ENCODE measurements around the gene SBF2. TPM values are rescaled to one million over a fixed set of nuclear protein-coding genes. Genes with fewer than 3 reads are reported as not detected.
"Not testable (repeated sequence)": the region's sequence is repeated elsewhere in the genome, so short reads cannot be mapped to it uniquely, and the experiment has no call there.

Gene SBF2
- total and polyA plus RNA-seq, 5 donors: 10.8 to 32.2 (median 22.3) TPM

DNA sequence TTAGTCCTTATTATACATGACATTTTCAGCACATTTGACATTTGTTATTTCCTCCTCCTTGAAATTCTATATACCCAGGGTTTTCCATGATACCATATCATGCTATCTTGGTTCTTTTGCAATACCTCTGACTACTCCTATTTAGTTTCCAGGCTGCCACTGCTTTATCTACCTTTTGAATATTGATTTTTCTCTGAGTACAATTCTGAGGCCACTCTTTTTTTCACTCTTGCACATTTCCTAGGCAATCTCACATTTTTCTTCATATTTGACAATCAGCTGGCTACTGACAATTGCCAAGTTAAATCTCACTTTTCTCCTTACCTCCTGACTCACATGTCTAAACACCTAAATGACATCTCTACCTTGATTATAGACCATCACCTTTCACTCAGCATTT is 11.9 kb downstream of the SBF2 start:
- Histone ChIP-seq H3K9me3 (ENCODE audit: control insufficient read depth, low read length) (no peaks in the 10 kb centered on the region), H3K4me3 (ENCODE audit: low read length) (no peak overlapping the region), H3K27me3 (ENCODE audit: control insufficient read depth, insufficient read depth) (no peaks in the 10 kb centered on the region), H3K27ac (ENCODE audit: low read length) (no peak overlapping the region), H3K4me1 (ENCODE audit: control insufficient read depth, insufficient read depth, low read length) (no peaks in the 10 kb centered on the region)
- ATAC-seq: no peak
- DNase-seq: no peak
- intact Hi-C loops (cut with DNase I): no loop called here

DNA sequence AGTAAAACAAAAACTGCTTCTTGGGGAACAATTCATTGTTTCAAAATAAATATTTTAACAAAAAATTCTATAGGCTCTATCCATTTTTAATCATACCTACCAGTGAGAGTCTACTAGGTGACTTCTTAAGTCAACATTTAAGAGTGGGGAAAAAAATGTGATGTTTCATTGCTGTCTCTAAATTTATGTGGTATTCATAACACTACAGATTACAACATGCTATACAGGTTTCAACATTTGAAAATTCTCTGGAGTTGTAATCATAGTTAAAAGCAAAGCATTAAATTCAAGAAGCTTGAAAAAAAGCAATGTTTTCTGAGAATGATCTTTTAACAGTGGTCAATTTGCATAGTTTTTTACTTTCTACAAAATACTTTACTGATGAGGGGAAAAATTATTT is 18.3 kb downstream of the SBF2 start:
- DNase-seq (no peak), ATAC-seq (no peak)
- no peaks in the 10 kb centered on the region for H3K27me3 ChIP-seq (ENCODE audit: control insufficient read depth, insufficient read depth)
- no peak overlapping the region for H3K27ac ChIP-seq (ENCODE audit: low read length)
- H3K9me3 ChIP-seq (ENCODE audit: control insufficient read depth, low read length): no peaks in the 10 kb centered on the region
- H3K4me1 ChIP-seq (ENCODE audit: control insufficient read depth, insufficient read depth, low read length): no peaks in the 10 kb centered on the region
- intact Hi-C loops (cut with DNase I): no loop called here
- no peak overlapping the region for H3K4me3 ChIP-seq (ENCODE audit: low read length)

DNA sequence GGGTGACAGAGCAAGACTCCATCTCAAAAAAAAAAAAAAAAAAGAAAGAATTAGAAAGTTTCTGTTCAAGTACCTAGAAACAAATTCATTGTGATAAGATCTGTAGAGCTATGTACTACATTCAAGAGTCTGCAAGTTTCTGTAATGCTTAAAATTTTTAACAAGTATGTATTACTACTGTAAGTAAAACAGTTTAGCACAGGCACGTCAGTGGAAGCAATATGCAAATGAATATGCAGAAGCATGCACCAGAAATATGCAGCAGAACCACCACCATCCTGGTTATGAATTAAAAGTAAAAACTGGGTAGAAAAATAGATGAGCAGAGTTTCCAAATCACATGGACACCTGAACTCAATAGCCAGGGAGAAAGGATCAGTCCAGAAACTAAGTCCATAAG is 19.3 kb downstream of the SBF2 start:
- no peaks in the 10 kb centered on the region for H3K9me3 ChIP-seq (ENCODE audit: control insufficient read depth, low read length)
- H3K27ac ChIP-seq (ENCODE audit: low read length): no peak overlapping the region
- no peak overlapping the region for H3K4me3 ChIP-seq (ENCODE audit: low read length)
- intact Hi-C loops (cut with DNase I): no loop called here
- ATAC-seq (no peak), DNase-seq (no peak)
- no peaks in the 10 kb centered on the region for H3K27me3 ChIP-seq (ENCODE audit: control insufficient read depth, insufficient read depth)
- H3K4me1 ChIP-seq (ENCODE audit: control insufficient read depth, insufficient read depth, low read length): no peaks in the 10 kb centered on the region
- WGBS: 72% methylated on average over 1 of the region's 1 CpG

GRCh38 chr11:10273738-10274137 is 20.3 kb downstream of the SBF2 start:
- Histone ChIP-seq H3K27me3 (ENCODE audit: control insufficient read depth, insufficient read depth) (no peaks in the 10 kb centered on the region), H3K4me3 (ENCODE audit: low read length) (no peak overlapping the region), H3K9me3 (ENCODE audit: control insufficient read depth, low read length) (no peaks in the 10 kb centered on the region), H3K4me1 (ENCODE audit: control insufficient read depth, insufficient read depth, low read length) (no peaks in the 10 kb centered on the region), H3K27ac (ENCODE audit: low read length) (no peak overlapping the region)
- ATAC-seq: no peak
- intact Hi-C loops (cut with DNase I): no loop called here
- no peak for DNase-seq

- 97% methylated on average over 11 of the region's 11 CpGs for WGBS
- no peak for DNase-seq
- H3K27me3 ChIP-seq (ENCODE audit: control insufficient read depth, insufficient read depth): no peaks in the 10 kb centered on the region
- no peak for ATAC-seq
- H3K9me3 ChIP-seq (ENCODE audit: control insufficient read depth, low read length): no peaks in the 10 kb centered on the region
- no peak overlapping the region for H3K4me3 ChIP-seq (ENCODE audit: low read length)
- no peak overlapping the region for H3K27ac ChIP-seq (ENCODE audit: low read length)
- intact Hi-C loops (cut with DNase I): no loop called here
- H3K4me1 ChIP-seq (ENCODE audit: control insufficient read depth, insufficient read depth, low read length): no peaks in the 10 kb centered on the region
These were observed 21.9 kb downstream of the SBF2 start for GRCh38 chr11:10272132-10272531.

- ATAC-seq: no peak
- WGBS: 85% methylated on average over 5 of the region's 5 CpGs
- no peak overlapping the region for H3K27ac ChIP-seq (ENCODE audit: low read length)
These were observed 25.1 kb downstream of the SBF2 start for GRCh38 chr11:10268746-10269488.

DNA sequence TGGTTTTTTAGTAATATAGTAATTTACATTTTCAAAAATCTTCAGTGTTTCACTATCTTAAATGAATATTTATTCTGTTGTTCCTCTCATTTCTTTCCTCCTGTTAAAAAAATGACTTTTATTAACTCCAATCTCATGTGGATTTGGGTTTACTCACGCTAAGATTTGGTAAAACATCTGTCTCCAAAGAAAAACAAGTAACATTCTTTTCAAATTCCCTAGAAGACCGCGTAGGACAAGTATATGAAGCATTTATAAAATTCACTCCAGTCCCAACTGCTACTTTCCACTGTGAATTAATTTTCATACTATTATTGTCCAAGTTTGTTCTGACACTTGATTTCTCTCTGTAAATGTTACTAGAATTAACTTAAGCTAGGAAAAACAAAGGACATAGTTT is 26.2 kb downstream of the SBF2 start:
- H3K9me3 ChIP-seq (ENCODE audit: control insufficient read depth, low read length): no peaks in the 10 kb centered on the region
- H3K27ac ChIP-seq (ENCODE audit: low read length): no peak overlapping the region
- no peak for ATAC-seq
- H3K27me3 ChIP-seq (ENCODE audit: control insufficient read depth, insufficient read depth): no peaks in the 10 kb centered on the region
- no peak overlapping the region for H3K4me3 ChIP-seq (ENCODE audit: low read length)
- DNase-seq: no peak
- H3K4me1 ChIP-seq (ENCODE audit: control insufficient read depth, insufficient read depth, low read length): no peaks in the 10 kb centered on the region
- intact Hi-C loops (cut with DNase I): no loop called here
- 72% methylated on average over 3 of the region's 3 CpGs for WGBS

More at GRCh38 chr11:10268746-10269488, 25.1 kb downstream of the SBF2 start:
- Histone ChIP-seq H3K4me1 (ENCODE audit: control insufficient read depth, insufficient read depth, low read length) (no peaks in the 10 kb centered on the region), H3K4me3 (ENCODE audit: low read length) (no peak overlapping the region), H3K27me3 (ENCODE audit: control insufficient read depth, insufficient read depth) (no peaks in the 10 kb centered on the region), H3K9me3 (ENCODE audit: control insufficient read depth, low read length) (no peaks in the 10 kb centered on the region)
- DNase-seq: no peak
- intact Hi-C loops (cut with DNase I): no loop called here

GRCh38 chr11:10265936-10266335 is 28.1 kb downstream of the SBF2 start:
- ATAC-seq: no peak
- no peaks in the 10 kb centered on the region for H3K4me1 ChIP-seq (ENCODE audit: control insufficient read depth, insufficient read depth, low read length)
- no peaks in the 10 kb centered on the region for H3K27me3 ChIP-seq (ENCODE audit: control insufficient read depth, insufficient read depth)
- intact Hi-C loops (cut with DNase I): no loop called here
- no peak for DNase-seq
- H3K9me3 ChIP-seq (ENCODE audit: control insufficient read depth, low read length): no peaks in the 10 kb centered on the region
- 95% methylated on average over 3 of the region's 3 CpGs for WGBS
- no peak overlapping the region for H3K4me3 ChIP-seq (ENCODE audit: low read length)
- H3K27ac ChIP-seq (ENCODE audit: low read length): no peak overlapping the region

- H3K9me3 ChIP-seq (ENCODE audit: control insufficient read depth, low read length); ATAC-seq; H3K27me3 ChIP-seq (ENCODE audit: control insufficient read depth, insufficient read depth); intact Hi-C loops (cut with DNase I); DNase-seq; H3K27ac ChIP-seq (ENCODE audit: low read length); H3K4me1 ChIP-seq (ENCODE audit: control insufficient read depth, insufficient read depth, low read length); H3K4me3 ChIP-seq (ENCODE audit: low read length): not testable (repeated sequence)
- 99% methylated on average over 3 of the region's 3 CpGs for WGBS
These were observed 29.3 kb downstream of the SBF2 start for GRCh38 chr11:10264716-10265115.

GRCh38 chr11:10263929-10264328 is 30.1 kb downstream of the SBF2 start:
- H3K4me1 ChIP-seq (ENCODE audit: control insufficient read depth, insufficient read depth, low read length): no peaks in the 10 kb centered on the region
- ATAC-seq (no peak), DNase-seq (no peak)
- no peaks in the 10 kb centered on the region for H3K9me3 ChIP-seq (ENCODE audit: control insufficient read depth, low read length)
- no peaks in the 10 kb centered on the region for H3K27me3 ChIP-seq (ENCODE audit: control insufficient read depth, insufficient read depth)
- H3K27ac ChIP-seq (ENCODE audit: low read length): no peak overlapping the region
- no peak overlapping the region for H3K4me3 ChIP-seq (ENCODE audit: low read length)
- intact Hi-C loops (cut with DNase I): no loop called here

GRCh38 chr11:10261821-10262220 is 32.2 kb downstream of the SBF2 start:
- no peak overlapping the region for H3K4me3 ChIP-seq (ENCODE audit: low read length)
- no peaks in the 10 kb centered on the region for H3K4me1 ChIP-seq (ENCODE audit: control insufficient read depth, insufficient read depth, low read length)
- no peaks in the 10 kb centered on the region for H3K27me3 ChIP-seq (ENCODE audit: control insufficient read depth, insufficient read depth)
- no peaks in the 10 kb centered on the region for H3K9me3 ChIP-seq (ENCODE audit: control insufficient read depth, low read length)
- no peak overlapping the region for H3K27ac ChIP-seq (ENCODE audit: low read length)
- DNase-seq (no peak), ATAC-seq (no peak)
- intact Hi-C loops (cut with DNase I): no loop called here

GRCh38 chr11:10257478-10257877 is 36.5 kb downstream of the SBF2 start:
- Histone ChIP-seq H3K4me3 (ENCODE audit: low read length) (no peak overlapping the region), H3K27me3 (ENCODE audit: control insufficient read depth, insufficient read depth) (no peaks in the 10 kb centered on the region), H3K4me1 (ENCODE audit: control insufficient read depth, insufficient read depth, low read length) (no peaks in the 10 kb centered on the region), H3K9me3 (ENCODE audit: control insufficient read depth, low read length) (no peaks in the 10 kb centered on the region), H3K27ac (ENCODE audit: low read length) (no peak overlapping the region)
- WGBS: 91% methylated on average over 4 of the region's 4 CpGs
- no peak for DNase-seq
- intact Hi-C loops (cut with DNase I): no loop called here
- ATAC-seq: no peak

All from right cardiac atrium (tissue), 5 donors.